Measurements from ENCODE around the gene SCN5A. TPM values are rescaled to one million over a fixed set of nuclear protein-coding genes. Genes with fewer than 3 reads are reported as not detected.

SCN5A gene
- total RNA-seq, 1 experiment from 2014 or later: 0.69 TPM

DNA sequence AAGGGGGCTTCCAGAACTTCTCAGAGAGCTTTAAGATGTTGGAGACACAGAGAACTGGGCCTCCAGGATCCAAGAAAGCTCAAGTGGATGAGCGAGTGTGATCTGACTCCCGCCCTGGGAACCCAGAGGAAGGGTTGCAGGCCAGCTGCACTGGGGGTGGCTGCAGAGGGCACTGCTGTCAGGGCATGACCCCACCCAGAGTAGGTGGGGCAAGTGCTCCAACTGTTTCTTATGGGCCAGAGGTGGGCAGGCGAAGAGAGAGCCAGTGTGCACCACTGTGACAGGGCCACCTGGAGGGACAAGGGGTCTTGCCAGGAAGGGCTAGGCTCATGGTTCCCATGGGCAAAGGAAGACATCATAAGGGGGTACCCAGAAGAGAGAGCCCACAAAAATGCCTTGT is 104.6 kb downstream of the SCN5A start:
- CTCF ChIA-PET: no interaction called here
- Histone ChIP-seq H3K36me3 (ENCODE audit: control insufficient read depth, insufficient read depth, low read length) (no peaks in the 10 kb centered on the region), H3K9me3 (ENCODE audit: control insufficient read depth, insufficient read depth, low read depth, low read length) (no peaks in the 10 kb centered on the region), H3K27me3 (ENCODE audit: control insufficient read depth, insufficient read depth, low read length) (no peaks in the 10 kb centered on the region), H3K4me1 (ENCODE audit: control insufficient read depth, insufficient read depth, low read length) (no peaks in the 10 kb centered on the region), H3K4me3 (ENCODE audit: low read depth in 2 of 2, low read length in 2 of 2) (no peak overlapping the region), H3K27ac (ENCODE audit: low read length) (no peak overlapping the region)
- DNase-seq (ENCODE audit: low read depth, low spot score): no peak
- intact Hi-C loops (cut with micrococcal nuclease; ENCODE audit: unreplicated experiment): no loop called here
- POLR2A ChIA-PET: interaction anchor here (0.7 kb wide), 1 partner anchor 670 kb away, joined by 5 read pairs; no protein-coding TSS in a partner anchor
- no TSS peak for BruUV-seq (replicated peaks)
- TF ChIP-seq POLR2AphosphoS5 (IDR thresholded peaks at IDR 0.05; ENCODE audit: low read depth, low read length) (no peak), SIN3A (IDR thresholded peaks at IDR 0.05; ENCODE audit: borderline replicate concordance, insufficient read depth, low read depth, low read length) (no peak), TCF7L2 (IDR thresholded peaks at IDR 0.05; ENCODE audit: low read depth, low read length) (no peak)
- TF ChIP-seq, protein P1, sequence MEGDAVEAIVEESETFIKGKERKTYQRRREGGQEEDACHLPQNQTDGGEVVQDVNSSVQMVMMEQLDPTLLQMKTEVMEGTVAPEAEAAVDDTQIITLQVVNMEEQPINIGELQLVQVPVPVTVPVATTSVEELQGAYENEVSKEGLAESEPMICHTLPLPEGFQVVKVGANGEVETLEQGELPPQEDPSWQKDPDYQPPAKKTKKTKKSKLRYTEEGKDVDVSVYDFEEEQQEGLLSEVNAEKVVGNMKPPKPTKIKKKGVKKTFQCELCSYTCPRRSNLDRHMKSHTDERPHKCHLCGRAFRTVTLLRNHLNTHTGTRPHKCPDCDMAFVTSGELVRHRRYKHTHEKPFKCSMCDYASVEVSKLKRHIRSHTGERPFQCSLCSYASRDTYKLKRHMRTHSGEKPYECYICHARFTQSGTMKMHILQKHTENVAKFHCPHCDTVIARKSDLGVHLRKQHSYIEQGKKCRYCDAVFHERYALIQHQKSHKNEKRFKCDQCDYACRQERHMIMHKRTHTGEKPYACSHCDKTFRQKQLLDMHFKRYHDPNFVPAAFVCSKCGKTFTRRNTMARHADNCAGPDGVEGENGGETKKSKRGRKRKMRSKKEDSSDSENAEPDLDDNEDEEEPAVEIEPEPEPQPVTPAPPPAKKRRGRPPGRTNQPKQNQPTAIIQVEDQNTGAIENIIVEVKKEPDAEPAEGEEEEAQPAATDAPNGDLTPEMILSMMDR (IDR thresholded peaks at IDR 0.05): no peak
- TF ChIP-seq, protein P2, sequence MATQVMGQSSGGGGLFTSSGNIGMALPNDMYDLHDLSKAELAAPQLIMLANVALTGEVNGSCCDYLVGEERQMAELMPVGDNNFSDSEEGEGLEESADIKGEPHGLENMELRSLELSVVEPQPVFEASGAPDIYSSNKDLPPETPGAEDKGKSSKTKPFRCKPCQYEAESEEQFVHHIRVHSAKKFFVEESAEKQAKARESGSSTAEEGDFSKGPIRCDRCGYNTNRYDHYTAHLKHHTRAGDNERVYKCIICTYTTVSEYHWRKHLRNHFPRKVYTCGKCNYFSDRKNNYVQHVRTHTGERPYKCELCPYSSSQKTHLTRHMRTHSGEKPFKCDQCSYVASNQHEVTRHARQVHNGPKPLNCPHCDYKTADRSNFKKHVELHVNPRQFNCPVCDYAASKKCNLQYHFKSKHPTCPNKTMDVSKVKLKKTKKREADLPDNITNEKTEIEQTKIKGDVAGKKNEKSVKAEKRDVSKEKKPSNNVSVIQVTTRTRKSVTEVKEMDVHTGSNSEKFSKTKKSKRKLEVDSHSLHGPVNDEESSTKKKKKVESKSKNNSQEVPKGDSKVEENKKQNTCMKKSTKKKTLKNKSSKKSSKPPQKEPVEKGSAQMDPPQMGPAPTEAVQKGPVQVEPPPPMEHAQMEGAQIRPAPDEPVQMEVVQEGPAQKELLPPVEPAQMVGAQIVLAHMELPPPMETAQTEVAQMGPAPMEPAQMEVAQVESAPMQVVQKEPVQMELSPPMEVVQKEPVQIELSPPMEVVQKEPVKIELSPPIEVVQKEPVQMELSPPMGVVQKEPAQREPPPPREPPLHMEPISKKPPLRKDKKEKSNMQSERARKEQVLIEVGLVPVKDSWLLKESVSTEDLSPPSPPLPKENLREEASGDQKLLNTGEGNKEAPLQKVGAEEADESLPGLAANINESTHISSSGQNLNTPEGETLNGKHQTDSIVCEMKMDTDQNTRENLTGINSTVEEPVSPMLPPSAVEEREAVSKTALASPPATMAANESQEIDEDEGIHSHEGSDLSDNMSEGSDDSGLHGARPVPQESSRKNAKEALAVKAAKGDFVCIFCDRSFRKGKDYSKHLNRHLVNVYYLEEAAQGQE (IDR thresholded peaks at IDR 0.05; ENCODE audit: insufficient read depth in 1 of 2, low read depth in 2 of 2, low read length in 1 of 2): no peak
- no peak for ATAC-seq
- in situ Hi-C loops (cut with HindIII; ENCODE audit: low pct_unique_long_range_greater_than_20kb, low sequenced_read_pairs): no loop called here

DNA sequence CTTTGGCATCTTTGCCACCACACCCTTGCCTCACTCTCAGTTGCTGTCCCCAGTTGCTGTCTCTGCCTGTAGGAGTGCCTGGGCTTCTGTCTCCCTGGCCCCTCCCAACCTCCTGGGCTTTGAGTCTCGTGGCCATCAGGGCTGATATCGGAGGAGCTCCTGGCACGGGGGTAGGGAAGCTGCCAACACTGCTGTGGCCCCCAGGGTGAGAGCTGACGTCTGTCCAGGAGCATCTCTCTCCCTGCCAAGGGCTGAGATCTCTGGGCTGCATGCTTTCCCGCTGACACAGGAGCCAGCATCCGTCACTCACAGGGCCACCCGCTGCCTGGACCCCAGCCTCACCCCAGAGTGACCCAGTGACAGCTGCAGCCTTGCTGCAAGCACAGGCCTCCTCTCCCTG is 105.9 kb downstream of the SCN5A start:
- ChIA-PET POLR2A (no interaction called here), CTCF (interaction anchor here (1.0 kb wide), 1 partner anchor 22 kb away, joined by 3 read pairs; no protein-coding TSS in a partner anchor)
- Histone ChIP-seq H3K36me3 (ENCODE audit: control insufficient read depth, insufficient read depth, low read length) (no peaks in the 10 kb centered on the region), H3K4me3 (ENCODE audit: low read depth in 2 of 2, low read length in 2 of 2) (no peak overlapping the region), H3K27me3 (ENCODE audit: control insufficient read depth, insufficient read depth, low read length) (no peaks in the 10 kb centered on the region), H3K9me3 (ENCODE audit: control insufficient read depth, insufficient read depth, low read depth, low read length) (no peaks in the 10 kb centered on the region), H3K4me1 (ENCODE audit: control insufficient read depth, insufficient read depth, low read length) (no peaks in the 10 kb centered on the region), H3K27ac (ENCODE audit: low read length) (no peak overlapping the region)
- DNase-seq (ENCODE audit: low read depth, low spot score) (no peak), ATAC-seq (0 out of 2 replicates have a peak, but pooled peaks have one; percentile 48)
- no TSS peak for BruUV-seq (replicated peaks)
- in situ Hi-C loops (cut with HindIII; ENCODE audit: low pct_unique_long_range_greater_than_20kb, low sequenced_read_pairs) (no loop called here), intact Hi-C loops (cut with micrococcal nuclease; ENCODE audit: unreplicated experiment) (no loop called here)
- TF ChIP-seq, protein P2 (IDR thresholded peaks at IDR 0.05; ENCODE audit: insufficient read depth in 1 of 2, low read depth in 2 of 2, low read length in 1 of 2): no peak
- TF ChIP-seq, protein P1 (IDR thresholded peaks at IDR 0.05): no peak
- TF ChIP-seq POLR2AphosphoS5 (IDR thresholded peaks at IDR 0.05; ENCODE audit: low read depth, low read length) (no peak), SIN3A (IDR thresholded peaks at IDR 0.05; ENCODE audit: borderline replicate concordance, insufficient read depth, low read depth, low read length) (no peak), TCF7L2 (IDR thresholded peaks at IDR 0.05; ENCODE audit: low read depth, low read length) (no peak)

All from Panc1 (cell line).